A549 (cell line): ENCODE measurements around the gene CPLX1.

Source experiments
- HDAC2 ChIP-seq: fragments of 200-600 bp; sonication (generic); IDR thresholded peaks from 2 replicates; pipeline ENCODE4 v1.6.1; 2016
- KDM1A ChIP-seq: fragments of 200-600 bp; sonication (generic); IDR thresholded peaks from 2 replicates; pipeline ENCODE4 v1.6.1; 2016; ENCODE audit warnings: low read depth, mild to moderate bottlenecking
- POLR2AphosphoS2 ChIP-seq: conservative IDR thresholded peaks from 2 replicates; pipeline ENCODE4 v1.6.1; 2012; ENCODE audit warnings: low read length, improper control_type of control experiment, inconsistent platforms
- SMC3 ChIP-seq: fragments of >200 bp; sonication (Bioruptor Twin); formaldehyde crosslinking; IDR thresholded peaks from 3 replicates; pipeline ENCODE4 v1.6.1; 2018; ENCODE audit warnings: inconsistent platforms
- TF ChIP-seq, protein P1 (sequence below): IDR thresholded peaks from 2 replicates; pipeline ENCODE4 v1.6.1; 2012
- TF ChIP-seq, protein P2 (sequence below): fragments of >200 bp; sonication (Bioruptor Twin); formaldehyde crosslinking; IDR thresholded peaks from 3 replicates; pipeline ENCODE4 v1.5.1; 2016
- TF ChIP-seq, protein P3 (sequence below): IDR thresholded peaks from 2 replicates; pipeline ENCODE4 v1.6.1; 2012

DNA sequence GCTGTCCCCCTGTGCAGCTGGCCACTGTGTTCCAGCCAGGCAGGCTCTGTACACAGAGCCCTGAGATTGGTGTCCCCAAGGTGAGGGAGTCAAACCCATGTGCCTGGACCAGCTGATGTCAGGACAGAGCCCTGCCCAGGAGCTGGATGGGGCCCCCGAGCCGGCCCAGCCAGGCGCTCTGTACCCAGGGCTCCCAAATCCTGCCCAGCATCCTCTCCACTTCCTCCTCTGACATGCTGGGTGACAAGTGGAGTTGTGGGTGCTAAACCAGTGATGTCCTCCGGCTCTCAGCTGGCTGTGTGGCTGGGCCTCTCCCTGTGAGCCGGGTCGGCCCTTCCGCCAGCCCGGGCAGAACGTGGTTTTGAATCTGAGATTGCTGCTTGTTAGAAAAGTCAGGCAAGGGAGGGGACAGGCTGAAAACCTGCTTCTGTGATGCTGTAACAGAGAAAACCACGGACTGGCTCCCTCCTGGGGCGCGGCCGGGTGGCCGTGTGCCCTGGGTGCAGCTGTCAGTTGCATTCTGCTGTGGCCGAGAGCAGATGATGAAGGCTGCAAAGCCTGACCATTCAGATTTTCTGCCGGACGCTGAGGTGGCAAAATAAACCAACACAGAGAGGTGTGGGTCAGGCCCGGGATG is 7.9 kb upstream of the CPLX1 start:
- TF ChIP-seq, protein P1, sequence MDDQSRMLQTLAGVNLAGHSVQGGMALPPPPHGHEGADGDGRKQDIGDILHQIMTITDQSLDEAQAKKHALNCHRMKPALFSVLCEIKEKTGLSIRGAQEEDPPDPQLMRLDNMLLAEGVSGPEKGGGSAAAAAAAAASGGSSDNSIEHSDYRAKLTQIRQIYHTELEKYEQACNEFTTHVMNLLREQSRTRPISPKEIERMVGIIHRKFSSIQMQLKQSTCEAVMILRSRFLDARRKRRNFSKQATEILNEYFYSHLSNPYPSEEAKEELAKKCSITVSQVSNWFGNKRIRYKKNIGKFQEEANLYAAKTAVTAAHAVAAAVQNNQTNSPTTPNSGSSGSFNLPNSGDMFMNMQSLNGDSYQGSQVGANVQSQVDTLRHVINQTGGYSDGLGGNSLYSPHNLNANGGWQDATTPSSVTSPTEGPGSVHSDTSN, result no peak
- TF ChIP-seq KDM1A (no peak), HDAC2 (no peak), SMC3 (no peak), POLR2AphosphoS2 (no peak)
- TF ChIP-seq, protein P2, sequence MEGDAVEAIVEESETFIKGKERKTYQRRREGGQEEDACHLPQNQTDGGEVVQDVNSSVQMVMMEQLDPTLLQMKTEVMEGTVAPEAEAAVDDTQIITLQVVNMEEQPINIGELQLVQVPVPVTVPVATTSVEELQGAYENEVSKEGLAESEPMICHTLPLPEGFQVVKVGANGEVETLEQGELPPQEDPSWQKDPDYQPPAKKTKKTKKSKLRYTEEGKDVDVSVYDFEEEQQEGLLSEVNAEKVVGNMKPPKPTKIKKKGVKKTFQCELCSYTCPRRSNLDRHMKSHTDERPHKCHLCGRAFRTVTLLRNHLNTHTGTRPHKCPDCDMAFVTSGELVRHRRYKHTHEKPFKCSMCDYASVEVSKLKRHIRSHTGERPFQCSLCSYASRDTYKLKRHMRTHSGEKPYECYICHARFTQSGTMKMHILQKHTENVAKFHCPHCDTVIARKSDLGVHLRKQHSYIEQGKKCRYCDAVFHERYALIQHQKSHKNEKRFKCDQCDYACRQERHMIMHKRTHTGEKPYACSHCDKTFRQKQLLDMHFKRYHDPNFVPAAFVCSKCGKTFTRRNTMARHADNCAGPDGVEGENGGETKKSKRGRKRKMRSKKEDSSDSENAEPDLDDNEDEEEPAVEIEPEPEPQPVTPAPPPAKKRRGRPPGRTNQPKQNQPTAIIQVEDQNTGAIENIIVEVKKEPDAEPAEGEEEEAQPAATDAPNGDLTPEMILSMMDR, result no peak
- TF ChIP-seq, protein P3, sequence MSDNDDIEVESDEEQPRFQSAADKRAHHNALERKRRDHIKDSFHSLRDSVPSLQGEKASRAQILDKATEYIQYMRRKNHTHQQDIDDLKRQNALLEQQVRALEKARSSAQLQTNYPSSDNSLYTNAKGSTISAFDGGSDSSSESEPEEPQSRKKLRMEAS, result no peak
